Left ventricle myocardium inferior (tissue), 1 donor: Measurements from ENCODE around the gene NCOR2. TPM values are rescaled to one million over a fixed set of nuclear protein-coding genes. Genes with fewer than 3 reads are reported as not detected.

ENCODE experiments used
- DNase-seq: peaks from one replicate; pipeline ENCODE4 v3.0.0-alpha.2; 2020
- H3K27ac ChIP-seq: fragments of 200-600 bp; replicated peaks from 2 replicates; pipeline ENCODE4 v1.8.0; 2021
- H3K27me3 ChIP-seq: fragments of 200-600 bp; 2 replicates; pipeline ENCODE4 v1.8.0; 2021; ENCODE audit warnings: low read depth
- H3K36me3 ChIP-seq: fragments of 200-600 bp; 2 replicates; pipeline ENCODE4 v1.8.0; 2021
- H3K4me1 ChIP-seq: fragments of 200-600 bp; 2 replicates; pipeline ENCODE4 v1.8.0; 2021
- H3K4me3 ChIP-seq: fragments of 200-600 bp; 2 replicates; pipeline ENCODE4 v1.8.0; 2021; ENCODE audit warnings: mild to moderate bottlenecking, moderate library complexity
- H3K9me3 ChIP-seq: fragments of 200-600 bp; replicated peaks from 2 replicates; pipeline ENCODE4 v1.8.0; 2021
- CTCF ChIP-seq: fragments of 200-600 bp; IDR thresholded peaks from 2 replicates; pipeline ENCODE4 v1.8.0; 2021; ENCODE audit warnings: antibody characterized with exemption, mild to moderate bottlenecking, borderline replicate concordance
- intact Hi-C: fragments of 100-400 bp; cut with micrococcal nuclease; formaldehyde crosslinking; loops from one replicate; pipeline ENCODE4 v1.11.0; 2022
- total RNA-seq: library from RNA; stranded (reverse); fragmentation: NEBNext Ultra II Directional; extraction: Animal tissue kit (Norgen Biotek cat#: 25700); gene quantifications from one replicate; pipeline ENCODE4 v1.2.1, GENCODE V29; 2021
- donor health status: DM: no; HTN: yes; CAD: no; lungs with severe emphysema.

Gene NCOR2
- total RNA-seq, 1 donor from 2014 or later: 152 TPM

DNA sequence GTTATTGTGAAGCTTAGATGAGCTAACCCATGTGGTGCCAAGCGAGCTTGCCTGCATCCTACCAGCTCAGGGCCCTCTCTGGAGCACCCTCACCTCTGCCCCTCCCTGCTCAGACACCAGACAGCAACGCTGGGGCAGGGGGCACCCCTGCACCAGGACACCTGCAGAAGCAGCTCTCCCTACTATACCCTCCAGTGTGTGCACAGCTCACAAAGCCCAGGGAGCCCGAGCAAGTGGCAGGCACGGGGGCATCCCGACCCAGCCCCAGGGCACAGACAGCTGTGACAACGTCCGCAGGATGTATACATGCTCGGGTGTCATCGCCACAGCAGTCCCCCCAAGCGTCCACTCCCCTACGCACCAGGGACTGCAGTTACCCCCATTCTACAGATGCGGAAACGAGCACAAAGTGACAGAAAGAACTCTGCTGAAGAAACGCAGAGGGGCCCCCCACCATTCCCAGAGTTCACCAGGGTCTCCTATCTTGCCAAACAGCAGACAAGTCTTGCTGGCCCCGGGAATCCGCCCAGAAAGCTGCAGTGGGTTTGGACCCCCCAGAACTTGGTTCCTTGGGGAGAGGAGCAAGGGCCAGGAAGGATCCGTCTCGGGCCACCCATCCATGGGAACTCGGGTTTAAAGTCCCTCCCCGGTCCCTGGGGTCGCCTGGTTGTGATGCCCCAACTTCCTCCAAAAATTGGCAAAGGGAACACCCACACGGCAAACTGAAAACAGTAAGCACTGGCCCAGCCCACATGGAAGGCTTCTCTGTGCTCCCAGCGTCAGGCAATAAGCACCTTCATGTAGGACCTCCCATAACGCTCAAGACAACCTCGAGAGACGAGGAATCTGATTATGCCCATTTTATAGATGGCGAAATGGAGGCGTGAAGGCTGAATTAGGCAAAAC is 12.0 kb downstream of the NCOR2 start:
- H3K36me3 ChIP-seq: no peaks in the 10 kb centered on the region
- H3K27me3 ChIP-seq: no peaks in the 10 kb centered on the region
- no peak for DNase-seq
- no peak for TF ChIP-seq CTCF
- H3K4me3 ChIP-seq: peak overlapping the region; percentile 40
- peaks cover 4% of the 10 kb centered on the region for H3K9me3 ChIP-seq
- intact Hi-C loops: no loop called here
- peak overlapping the region; percentile 58 for H3K27ac ChIP-seq
- peaks cover 87% of the 10 kb centered on the region for H3K4me1 ChIP-seq

DNA sequence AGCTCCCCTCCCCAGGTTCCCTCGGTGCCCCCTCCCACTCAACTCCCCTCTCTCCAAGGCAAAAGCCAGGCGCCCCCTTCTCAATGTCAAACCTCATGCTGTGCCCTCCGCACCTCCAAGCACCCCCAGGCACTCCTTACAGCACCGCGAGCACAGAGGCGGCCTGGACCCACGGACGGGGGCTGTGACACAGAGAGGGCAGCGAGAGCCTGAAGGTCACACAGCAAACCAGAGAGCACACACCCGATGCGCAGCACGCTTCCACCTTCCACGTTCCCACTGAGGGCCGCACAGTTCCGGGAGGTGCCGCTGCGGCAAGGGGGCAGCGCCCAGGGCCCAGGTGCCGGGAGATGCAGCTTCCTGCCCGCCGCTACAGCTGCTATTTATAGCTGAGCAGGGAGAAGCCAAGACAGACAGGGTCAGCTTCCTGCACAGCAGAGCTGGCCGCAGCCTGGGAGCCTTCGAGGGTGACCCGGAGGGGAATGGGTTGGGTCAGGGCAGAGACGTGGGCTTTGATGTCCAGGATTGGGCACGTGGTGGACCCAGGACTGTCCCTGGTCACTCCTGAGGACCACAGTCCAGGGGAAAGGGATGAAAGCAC is 12.9 kb downstream of the NCOR2 start:
- no peak for TF ChIP-seq CTCF
- peaks cover under 1% of the 10 kb centered on the region for H3K9me3 ChIP-seq
- DNase-seq: peak; percentile 52
- peak overlapping the region; percentile 40 for H3K4me3 ChIP-seq
- H3K36me3 ChIP-seq: no peaks in the 10 kb centered on the region
- peaks cover 90% of the 10 kb centered on the region for H3K4me1 ChIP-seq
- no peaks in the 10 kb centered on the region for H3K27me3 ChIP-seq
- H3K27ac ChIP-seq: peak overlapping the region; percentile 58
- intact Hi-C loops: no loop called here

DNA sequence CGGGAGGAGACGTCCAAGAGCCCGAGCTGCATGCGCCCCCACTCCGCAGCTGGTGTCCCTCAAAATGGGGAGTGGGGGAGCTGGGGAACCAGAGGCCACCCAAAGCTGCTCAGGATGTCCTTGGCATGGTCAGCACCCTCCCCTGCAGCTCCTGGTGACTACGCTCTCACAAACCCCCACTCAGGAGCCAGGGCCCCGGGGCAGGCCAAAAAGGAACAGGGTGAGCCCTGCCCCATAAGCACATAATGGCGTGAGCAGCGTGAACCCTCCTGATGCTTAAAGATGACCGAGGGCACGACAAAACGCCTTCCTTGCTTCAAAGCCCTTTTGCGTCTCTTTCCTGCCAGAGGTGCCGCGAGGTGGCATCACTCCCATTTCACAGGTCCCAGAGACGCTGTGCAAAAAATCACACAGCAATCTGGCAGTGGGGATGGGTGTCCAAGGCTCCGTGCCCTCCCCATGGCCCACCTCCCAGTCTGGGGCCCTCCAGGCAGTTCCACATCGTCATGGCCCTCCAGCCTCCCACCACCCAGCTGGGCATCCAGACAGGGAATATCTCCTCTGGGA is 13.5 kb downstream of the NCOR2 start:
- intact Hi-C loops: no loop called here
- Histone ChIP-seq H3K36me3 (no peaks in the 10 kb centered on the region), H3K4me3 (peak overlapping the region; percentile 40), H3K27ac (peak overlapping the region; percentile 58), H3K4me1 (peaks cover 96% of the 10 kb centered on the region), H3K27me3 (no peaks in the 10 kb centered on the region), H3K9me3 (no peaks in the 10 kb centered on the region)
- no peak for TF ChIP-seq CTCF
- no peak for DNase-seq

- peak; percentile 68 for DNase-seq
- intact Hi-C loops: no loop called here
- Histone ChIP-seq H3K27ac (peak overlapping the region; percentile 66), H3K27me3 (no peaks in the 10 kb centered on the region), H3K36me3 (no peaks in the 10 kb centered on the region), H3K4me1 (peaks cover 83% of the 10 kb centered on the region), H3K4me3 (no peak overlapping the region), H3K9me3 (no peaks in the 10 kb centered on the region)
- no peak for TF ChIP-seq CTCF
These were observed 15.9 kb downstream of the NCOR2 start for GRCh38 chr12:124551268-124552144.
